GM19395 (cell line): ENCODE results near the gene BTBD8.

Source experiments
- ATAC-seq: cut with Tn5 transposase; IDR thresholded peaks from one replicate; pipeline ENCODE4 v1.9.1; 2021; ENCODE audit warnings: mild to moderate bottlenecking, moderate library complexity; ENCODE audit not compliant: unreplicated experiment

BTBD8 gene

GRCh38 chr1:92091625-92092024 is 11.5 kb downstream of the BTBD8 start:
- no peak for ATAC-seq

- no peak for ATAC-seq
Observed at GRCh38 chr1:92094090-92094489, 13.9 kb downstream of the BTBD8 start.

- no peak for ATAC-seq
Observed at GRCh38 chr1:92094595-92094994, 14.4 kb downstream of the BTBD8 start.

GRCh38 chr1:92095874-92096273 is 15.7 kb downstream of the BTBD8 start:
- no peak for ATAC-seq

- no peak for ATAC-seq
Observed at GRCh38 chr1:92096317-92096716, 16.2 kb downstream of the BTBD8 start.

- no peak for ATAC-seq
Observed at GRCh38 chr1:92105546-92106081, 25.5 kb downstream of the BTBD8 start.

GRCh38 chr1:92108631-92109030 is 28.5 kb downstream of the BTBD8 start:
- no peak for ATAC-seq

- ATAC-seq: no peak
Observed at GRCh38 chr1:92117526-92117925, 37.4 kb downstream of the BTBD8 start.

GRCh38 chr1:92118826-92119225 is 38.7 kb downstream of the BTBD8 start:
- ATAC-seq: no peak

- no peak for ATAC-seq
Observed at GRCh38 chr1:92123868-92124267, 43.7 kb downstream of the BTBD8 start.

- ATAC-seq: no peak
Observed at GRCh38 chr1:92125204-92125603, 45.1 kb downstream of the BTBD8 start.

- no peak for ATAC-seq
Observed at GRCh38 chr1:92126088-92126487, 45.9 kb downstream of the BTBD8 start.

- ATAC-seq: no peak
Observed at GRCh38 chr1:92134331-92134730, 54.2 kb downstream of the BTBD8 start.

GRCh38 chr1:92136341-92136740 is 56.2 kb downstream of the BTBD8 start:
- no peak for ATAC-seq

- ATAC-seq: no peak
Observed at GRCh38 chr1:92154934-92155333, 74.8 kb downstream of the BTBD8 start.

GRCh38 chr1:92159593-92159992 is 79.4 kb downstream of the BTBD8 start:
- ATAC-seq: no peak

- ATAC-seq: no peak
Observed at GRCh38 chr1:92165389-92165788, 85.2 kb downstream of the BTBD8 start.

GRCh38 chr1:92167151-92167550 is 87.0 kb downstream of the BTBD8 start:
- no peak for ATAC-seq

GRCh38 chr1:92168657-92169056 is 88.5 kb downstream of the BTBD8 start:
- no peak for ATAC-seq

GRCh38 chr1:92169214-92170005 is 89.3 kb downstream of the BTBD8 start:
- ATAC-seq: no peak

GRCh38 chr1:92184632-92185031 is 104.5 kb downstream of the BTBD8 start:
- no peak for ATAC-seq

- ATAC-seq: no peak
Observed at GRCh38 chr1:92186081-92186480, 105.9 kb downstream of the BTBD8 start.
